GM12864 (cell line): ENCODE data around the gene ANK2.

ENCODE experiments used
- DNase-seq: peaks from one replicate; pipeline ENCODE4 v3.0.0-alpha.2; 2011; ENCODE audit warnings: low read depth
- H3K4me3 ChIP-seq: 2 replicates; pipeline ENCODE4 v1.5.1; 2011; ENCODE audit warnings: mild to moderate bottlenecking, low read depth, low read length, control low read depth
- CTCF ChIP-seq: IDR thresholded peaks from 2 replicates; pipeline ENCODE4 v1.5.1; 2011; ENCODE audit warnings: low read depth, mild to moderate bottlenecking, moderate library complexity, low read length, control low read depth, inconsistent platforms; ENCODE audit errors: missing control alignments

The ANK2 gene

GRCh38 chr4:113101669-113102068 lies 52.2 kb downstream of the ANK2 start:
- no peak for TF ChIP-seq CTCF
- DNase-seq: no peak
- H3K4me3 ChIP-seq: no peak overlapping the region

GRCh38 chr4:113103556-113103955 lies 54.1 kb downstream of the ANK2 start:
- no peak for TF ChIP-seq CTCF
- no peak for DNase-seq
- no peak overlapping the region for H3K4me3 ChIP-seq

- H3K4me3 ChIP-seq: no peak overlapping the region
- no peak for TF ChIP-seq CTCF
- no peak for DNase-seq
These were observed 56.7 kb downstream of the ANK2 start for GRCh38 chr4:113106108-113106507.

- TF ChIP-seq CTCF: no peak
- no peak overlapping the region for H3K4me3 ChIP-seq
- no peak for DNase-seq
These were observed 59.8 kb downstream of the ANK2 start for GRCh38 chr4:113109106-113109718.

GRCh38 chr4:113112338-113112978 lies 63.0 kb downstream of the ANK2 start:
- no peak for DNase-seq
- H3K4me3 ChIP-seq: no peak overlapping the region
- no peak for TF ChIP-seq CTCF

- no peak overlapping the region for H3K4me3 ChIP-seq
- no peak for TF ChIP-seq CTCF
- DNase-seq: no peak
These were observed 63.7 kb downstream of the ANK2 start for GRCh38 chr4:113113151-113113550.

- TF ChIP-seq CTCF: no peak
- no peak for DNase-seq
- H3K4me3 ChIP-seq: no peak overlapping the region
These were observed 65.4 kb downstream of the ANK2 start for GRCh38 chr4:113114884-113115283.
